Vagina (tissue), 2 donors: ENCODE data around the gene DPP6.
"Not testable (repeated sequence)": the region's sequence is repeated elsewhere in the genome, so short reads cannot be mapped to it uniquely, and the experiment has no call there.

Experiments
- POLR2A ChIP-seq, 2 donors: fragments of 450-650 bp; IDR thresholded peaks; one replicate each; pipeline ENCODE4 v1.6.1; 2017; ENCODE audit warnings: antibody characterized with exemption in 2 of 2, mild to moderate bottlenecking in 2 of 2, moderate library complexity in 2 of 2
- POLR2AphosphoS5 ChIP-seq, 2 donors: sonication (generic); formaldehyde crosslinking; IDR thresholded peaks; one replicate each; pipeline ENCODE4 v1.9.0; 2017; ENCODE audit warnings: antibody characterized with exemption in 2 of 2, mild to moderate bottlenecking in 2 of 2, low read depth in 1 of 2; ENCODE audit not compliant: insufficient read depth in 1 of 2
- TF ChIP-seq, protein P1 (sequence below), 3 experiments: fragments of 450-650 bp in 2 of 3; fragments of 200-600 bp in 1 of 3; sonication (generic) in 1 of 3; IDR thresholded peaks; one replicate each; pipeline ENCODE4 v1.5.1; 2017 to 2019; ENCODE audit warnings: antibody characterized with exemption in 3 of 3, mild to moderate bottlenecking in 2 of 3, moderate library complexity in 2 of 3

DNA sequence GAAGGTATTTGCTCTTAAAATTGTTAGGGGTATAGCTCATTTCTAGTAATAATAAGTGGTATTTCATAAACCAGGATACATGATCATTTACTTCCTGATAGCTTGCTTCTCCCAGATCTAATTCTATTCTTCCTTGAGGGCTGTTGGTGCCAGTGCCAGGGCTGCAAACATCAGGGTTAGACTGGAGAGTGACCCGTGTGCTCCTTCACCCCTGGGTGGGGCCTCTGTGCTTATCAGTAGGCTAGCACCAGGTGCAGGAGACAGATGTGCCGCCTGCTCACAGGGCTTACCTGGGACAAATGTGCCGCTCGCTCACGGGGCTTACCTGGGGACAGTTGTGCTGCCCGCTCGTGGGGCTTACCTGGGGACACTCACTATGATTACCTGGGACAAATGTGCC, 71.2 kb downstream of the DPP6 start:
- TF ChIP-seq, protein P1, sequence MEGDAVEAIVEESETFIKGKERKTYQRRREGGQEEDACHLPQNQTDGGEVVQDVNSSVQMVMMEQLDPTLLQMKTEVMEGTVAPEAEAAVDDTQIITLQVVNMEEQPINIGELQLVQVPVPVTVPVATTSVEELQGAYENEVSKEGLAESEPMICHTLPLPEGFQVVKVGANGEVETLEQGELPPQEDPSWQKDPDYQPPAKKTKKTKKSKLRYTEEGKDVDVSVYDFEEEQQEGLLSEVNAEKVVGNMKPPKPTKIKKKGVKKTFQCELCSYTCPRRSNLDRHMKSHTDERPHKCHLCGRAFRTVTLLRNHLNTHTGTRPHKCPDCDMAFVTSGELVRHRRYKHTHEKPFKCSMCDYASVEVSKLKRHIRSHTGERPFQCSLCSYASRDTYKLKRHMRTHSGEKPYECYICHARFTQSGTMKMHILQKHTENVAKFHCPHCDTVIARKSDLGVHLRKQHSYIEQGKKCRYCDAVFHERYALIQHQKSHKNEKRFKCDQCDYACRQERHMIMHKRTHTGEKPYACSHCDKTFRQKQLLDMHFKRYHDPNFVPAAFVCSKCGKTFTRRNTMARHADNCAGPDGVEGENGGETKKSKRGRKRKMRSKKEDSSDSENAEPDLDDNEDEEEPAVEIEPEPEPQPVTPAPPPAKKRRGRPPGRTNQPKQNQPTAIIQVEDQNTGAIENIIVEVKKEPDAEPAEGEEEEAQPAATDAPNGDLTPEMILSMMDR (IDR thresholded peaks at IDR 0.05): not testable (repeated sequence)
- not testable (repeated sequence) for TF ChIP-seq POLR2A (IDR thresholded peaks at IDR 0.05); POLR2AphosphoS5 (IDR thresholded peaks at IDR 0.05; ENCODE audit: insufficient read depth in 1 of 2, low read depth in 1 of 2)
